GM19025 (cell line): ENCODE measurements around the gene ALKBH7.
A peak's percentile ranks its signal among the peaks of the same experiment; 100 is the strongest.

ENCODE experiments used
- ATAC-seq: cut with Tn5 transposase; IDR thresholded peaks from one replicate; pipeline ENCODE4 v1.9.1; 2021; ENCODE audit warnings: mild to moderate bottlenecking, low read depth, moderate library complexity; ENCODE audit not compliant: unreplicated experiment

ALKBH7 gene

DNA sequence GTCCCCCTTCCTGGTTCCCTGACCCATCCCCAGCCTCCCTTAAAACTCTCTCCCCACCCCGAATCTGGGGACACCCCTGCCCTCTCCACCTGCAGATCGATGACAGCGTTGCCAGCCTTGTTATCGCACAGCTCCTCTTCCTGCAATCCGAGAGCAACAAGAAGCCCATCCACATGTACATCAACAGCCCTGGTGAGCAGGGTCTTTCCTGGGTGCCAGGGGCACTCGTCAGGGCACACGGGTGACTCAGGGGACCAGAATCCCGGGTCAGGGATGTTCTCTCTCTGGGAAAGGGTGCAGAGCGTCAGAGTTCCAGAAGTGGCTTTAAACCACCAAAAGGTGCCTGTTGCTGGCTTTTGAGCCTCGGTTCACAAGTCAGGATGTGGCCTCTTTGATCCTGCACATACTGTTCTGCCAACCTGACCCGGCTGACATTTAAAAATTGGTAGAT lies 10.2 kb upstream of the ALKBH7 start:
- no peak for ATAC-seq

GRCh38 chr19:6364353-6364752 lies 8.2 kb upstream of the ALKBH7 start:
- ATAC-seq = no peak

- ATAC-seq = peak; percentile 45
Measured at GRCh38 chr19:6373096-6373812, 660 bp downstream of the ALKBH7 start.

DNA sequence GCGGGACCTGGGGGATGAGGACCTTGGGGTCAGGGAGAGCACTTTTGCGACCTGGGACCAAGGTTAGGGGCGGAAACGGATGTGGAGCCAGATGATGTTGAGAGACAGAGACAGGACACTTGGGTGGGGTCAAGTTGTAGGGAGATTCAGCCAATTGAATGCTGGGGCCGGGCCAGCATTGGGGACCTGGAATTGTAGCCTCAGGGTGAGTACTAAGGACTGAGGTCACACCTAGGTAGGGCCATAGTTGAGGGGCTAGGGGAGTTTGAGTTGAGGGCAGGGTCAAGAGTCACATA lies 1.2 kb downstream of the ALKBH7 start:
- no peak for ATAC-seq

DNA sequence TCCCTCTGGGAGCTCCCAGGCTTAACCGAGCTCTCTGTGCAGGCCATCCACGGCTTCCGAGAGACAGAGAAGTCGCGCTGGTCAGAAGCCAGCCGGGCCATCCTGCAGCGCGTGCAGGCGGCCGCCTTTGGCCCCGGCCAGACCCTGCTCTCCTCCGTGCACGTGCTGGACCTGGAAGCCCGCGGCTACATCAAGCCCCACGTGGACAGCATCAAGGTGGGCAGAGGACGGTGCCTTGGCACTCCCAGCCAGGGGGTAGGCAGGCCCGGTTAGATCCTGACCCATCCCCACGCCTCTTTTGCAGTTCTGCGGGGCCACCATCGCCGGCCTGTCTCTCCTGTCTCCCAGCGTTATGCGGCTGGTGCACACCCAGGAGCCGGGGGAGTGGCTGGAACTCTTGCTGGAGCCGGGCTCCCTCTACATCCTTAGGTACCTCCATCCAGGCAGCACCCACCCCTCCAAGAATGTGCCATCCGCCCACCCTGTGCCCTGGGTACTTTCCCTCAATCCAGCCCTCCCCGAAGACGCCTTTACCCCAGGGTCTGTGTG lies 1.6 kb downstream of the ALKBH7 start:
- ATAC-seq = no peak

GRCh38 chr19:6374711-6375410 lies 2.3 kb downstream of the ALKBH7 start:
- ATAC-seq = no peak

GRCh38 chr19:6375411-6376010 lies 2.9 kb downstream of the ALKBH7 start, which contains the start of gene PSPN:
TSS of gene PSPN (minus strand) at chr19:6375933. CDS start at chr19:6375849, 84 bp downstream.
- ATAC-seq = no peak

- no peak for ATAC-seq
Measured at GRCh38 chr19:6376512-6377190, 4.1 kb downstream of the ALKBH7 start.

DNA sequence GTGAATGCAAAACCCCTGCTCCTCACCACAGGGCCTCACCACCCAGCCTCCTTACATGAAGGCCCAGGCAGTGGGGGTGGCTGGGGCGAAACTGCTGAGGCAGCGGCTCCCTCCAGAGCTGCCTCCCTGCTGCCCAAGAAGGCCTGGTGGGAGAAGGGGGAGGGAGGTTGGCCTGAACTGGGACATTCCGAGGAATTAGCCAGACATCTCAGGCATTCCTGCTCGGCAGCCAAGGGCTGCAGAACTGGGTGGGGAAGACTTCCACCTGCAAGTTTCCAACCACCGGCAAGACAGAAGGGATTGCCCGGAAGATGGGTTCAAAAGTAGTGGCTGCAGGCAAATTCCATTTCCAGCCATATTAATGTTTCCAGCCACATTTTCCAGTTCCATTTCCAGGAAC lies 5.4 kb downstream of the ALKBH7 start:
- ATAC-seq = no peak

DNA sequence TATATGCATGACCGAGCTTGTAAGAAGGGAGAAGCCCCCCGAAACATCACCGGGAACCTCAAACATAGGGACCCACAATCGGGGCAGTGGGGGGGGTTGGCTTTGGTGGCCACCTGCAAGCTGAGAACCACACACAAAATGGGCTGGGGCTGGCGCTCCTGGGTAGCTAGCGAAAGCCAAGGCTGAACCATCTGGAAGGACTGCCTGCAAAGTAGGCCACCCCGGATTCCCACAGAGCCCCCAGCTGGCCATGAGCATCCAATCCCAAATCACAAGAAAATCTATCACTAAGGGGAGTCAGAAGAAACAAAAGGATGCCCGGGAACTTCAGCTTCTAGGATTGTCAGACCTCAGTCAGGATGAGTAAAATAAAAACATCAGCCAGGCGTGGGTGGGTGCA lies 5.9 kb downstream of the ALKBH7 start:
- ATAC-seq = no peak

- no peak for ATAC-seq
Measured at GRCh38 chr19:6379744-6380143, 7.2 kb downstream of the ALKBH7 start.

DNA sequence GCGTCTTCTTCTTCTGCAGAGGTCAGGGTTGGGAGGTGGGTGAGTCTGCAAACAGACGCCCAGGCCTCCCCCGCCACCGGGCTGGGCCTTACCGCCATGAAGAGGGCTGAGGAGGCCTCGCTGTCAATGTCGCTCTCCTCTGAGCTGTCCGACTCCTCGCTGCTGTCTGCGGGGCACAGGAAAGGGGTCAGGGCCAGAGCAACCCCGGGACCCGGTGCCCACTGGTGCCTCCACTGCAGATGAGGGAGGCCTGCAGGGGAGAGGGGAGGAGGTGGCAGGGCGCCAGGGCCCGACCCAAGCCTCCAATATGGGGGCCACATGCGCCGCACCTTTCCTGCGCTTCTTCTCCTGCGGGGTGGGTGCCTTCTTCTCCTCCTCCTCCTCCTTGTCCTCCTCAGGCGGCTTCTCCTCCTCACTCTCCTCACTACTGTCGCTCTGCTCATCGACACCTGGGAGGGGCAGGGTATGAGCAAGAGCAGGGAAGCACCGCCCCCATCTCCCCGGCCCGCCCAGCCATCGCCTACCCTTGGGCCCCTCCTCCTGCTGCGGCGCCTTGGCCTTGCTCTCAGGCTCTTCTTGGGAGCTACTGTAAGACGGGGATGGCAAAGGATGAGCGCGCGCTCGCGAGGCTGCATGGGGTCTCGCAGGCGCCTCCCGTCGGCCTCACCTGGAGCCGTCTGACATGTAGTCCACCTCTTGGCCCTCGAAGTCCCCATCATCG lies 8.6 kb downstream of the ALKBH7 start:
- no peak for ATAC-seq

DNA sequence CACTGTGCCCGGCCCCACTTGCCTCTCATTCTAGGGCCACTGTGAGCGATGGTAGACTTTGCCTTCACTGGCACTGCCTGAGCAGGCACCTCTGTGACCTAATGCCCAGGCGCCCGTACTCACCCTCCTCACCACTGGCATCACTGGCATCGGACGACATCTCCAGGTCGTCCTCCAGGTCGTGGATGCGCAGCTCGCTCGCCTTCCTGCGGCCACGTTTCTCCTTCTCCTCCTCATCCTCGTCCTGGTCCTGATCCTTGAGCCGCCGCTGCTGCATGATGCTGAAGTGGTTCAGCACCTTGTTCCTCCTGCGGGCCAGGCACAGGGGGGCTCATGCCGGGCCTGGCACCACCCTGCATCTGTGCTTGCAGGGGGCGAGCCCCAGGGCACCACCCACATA lies 10.6 kb downstream of the ALKBH7 start:
- ATAC-seq = no peak

DNA sequence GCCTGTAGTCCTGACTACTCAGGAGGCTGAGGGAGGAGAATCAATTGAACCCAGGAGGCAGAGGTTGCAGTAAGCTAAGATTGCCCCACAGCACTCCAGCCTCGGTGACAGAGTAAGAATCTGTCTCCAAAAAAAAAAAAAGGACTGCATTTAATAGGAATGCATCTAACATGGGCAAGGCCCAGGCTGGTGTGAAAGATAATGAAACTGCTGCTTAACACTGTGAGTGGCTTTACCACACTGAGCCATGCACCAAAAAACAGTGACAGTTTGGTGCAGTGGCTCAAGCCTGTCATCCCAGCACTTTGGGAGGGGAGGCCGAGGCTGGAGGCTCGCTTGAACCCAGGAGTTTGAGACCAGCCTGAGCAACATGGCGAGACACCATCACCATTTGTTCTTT lies 11.8 kb downstream of the ALKBH7 start:
- no peak for ATAC-seq

- no peak for ATAC-seq
Measured at GRCh38 chr19:6387372-6387771, 14.8 kb downstream of the ALKBH7 start.

- no peak for ATAC-seq
Measured at GRCh38 chr19:6392221-6393073, 19.9 kb downstream of the ALKBH7 start.

GRCh38 chr19:6393074-6393982 lies 20.7 kb downstream of the ALKBH7 start, which contains the start of gene GTF2F1:
TSS of gene GTF2F1 (minus strand) at chr19:6393164. CDS start at chr19:6392995, 169 bp downstream.
- peak; percentile 79 for ATAC-seq

- ATAC-seq = no peak
Measured at GRCh38 chr19:6393983-6394412, 21.4 kb downstream of the ALKBH7 start.
